Measurements from ENCODE around the gene SMARCD1.
A peak's percentile ranks its signal among the peaks of the same experiment; 100 is the strongest.

The SMARCD1 gene

GRCh38 chr12:50057000-50057841, 27.9 kb upstream of the SMARCD1 start, which contains the start of gene ASIC1:
Gene ASIC1 (plus strand): TSS chr12:50057596. CDS start chr12:50058767, 1,171 bp downstream.
- DNase-seq = peak; percentile 61

- DNase-seq = no peak
Measured at GRCh38 chr12:50057896-50058670, 27.1 kb upstream of the SMARCD1 start.

- DNase-seq = no peak
Measured at GRCh38 chr12:50058743-50059312, 26.3 kb upstream of the SMARCD1 start.

- DNase-seq = peak; percentile 63
Measured at GRCh38 chr12:50059440-50060119, 25.6 kb upstream of the SMARCD1 start.

- DNase-seq = no peak
Measured at GRCh38 chr12:50060120-50060468, 25.0 kb upstream of the SMARCD1 start.

- no peak for DNase-seq
Measured at GRCh38 chr12:50061171-50061570, 24.0 kb upstream of the SMARCD1 start.

GRCh38 chr12:50061946-50062686, 23.0 kb upstream of the SMARCD1 start:
- no peak for DNase-seq

- DNase-seq = peak; percentile 31
Measured at GRCh38 chr12:50062728-50063460, 22.2 kb upstream of the SMARCD1 start.

- DNase-seq = no peak
Measured at GRCh38 chr12:50065726-50066310, 19.3 kb upstream of the SMARCD1 start.

GRCh38 chr12:50066402-50066801, 18.7 kb upstream of the SMARCD1 start:
- DNase-seq = no peak

- DNase-seq = no peak
Measured at GRCh38 chr12:50069069-50069468, 16.1 kb upstream of the SMARCD1 start.

- DNase-seq = no peak
Measured at GRCh38 chr12:50069539-50069938, 15.6 kb upstream of the SMARCD1 start.

- DNase-seq = peak; percentile 90
Measured at GRCh38 chr12:50070314-50071060, 14.7 kb upstream of the SMARCD1 start.

- no peak for DNase-seq
Measured at GRCh38 chr12:50072198-50072907, 12.8 kb upstream of the SMARCD1 start.

- no peak for DNase-seq
Measured at GRCh38 chr12:50073206-50073605, 11.9 kb upstream of the SMARCD1 start.

- DNase-seq = no peak
Measured at GRCh38 chr12:50073712-50074111, 11.4 kb upstream of the SMARCD1 start.

- DNase-seq = peak; percentile 90
Measured at GRCh38 chr12:50074936-50075807, 10.0 kb upstream of the SMARCD1 start.

GRCh38 chr12:50075808-50076170, 9.4 kb upstream of the SMARCD1 start:
- no peak for DNase-seq

GRCh38 chr12:50077099-50077498, 8.0 kb upstream of the SMARCD1 start:
- no peak for DNase-seq

All from hematopoietic multipotent progenitor cell treated with erythropoietin and hydrocortisone succinate and interleukin-3 and kit ligand, for 4 days (in vitro differentiated cells).